GM12878 (cell line): ENCODE results near the gene HACE1. TPM values are rescaled to one million over a fixed set of nuclear protein-coding genes. Genes with fewer than 3 reads are reported as not detected.
"Not testable (repeated sequence)": the region's sequence is repeated elsewhere in the genome, so short reads cannot be mapped to it uniquely, and the experiment has no call there.

Experiments used
- ATAC-seq: fragments of 200-7000 bp; cut with Tn5 transposase; 3 replicates; pipeline ENCODE4 v1.9.1; 2020; ENCODE audit warnings: mild to moderate bottlenecking, moderate library complexity
- BruUV-seq: library from RNA; stranded (reverse); fragments of 400-500 nt; replicated peaks from 2 replicates; lab custom pipeline; 2021; lab: Mats Ljungman, UMichigan
- CTCF ChIA-PET: fragments of 300-600 bp; sonication (Branson Sonifier 250); formaldehyde crosslinking; extraction: SDS; loops from one replicate; lab custom pipeline; 2021; ENCODE audit warnings: inconsistent platforms; lab: Yijun Ruan, JAX
- POLR2A ChIA-PET: fragments of 350-600 bp; formaldehyde crosslinking; extraction: SDS; loops from one replicate; lab custom pipeline; 2021; ENCODE audit warnings: inconsistent platforms; lab: Charles Lee
- RAD21 ChIA-PET: fragments of 300-600 bp; sonication (Branson Sonifier 250); formaldehyde crosslinking; loops from one replicate; lab custom pipeline; 2023; ENCODE audit warnings: antibody characterized with exemption; ENCODE audit not compliant: unreplicated experiment; lab: Charles Lee
- SMC1A ChIA-PET: fragments of 300-600 bp; sonication (Branson Sonifier 250); formaldehyde crosslinking; loops from one replicate; lab custom pipeline; 2023; ENCODE audit not compliant: unreplicated experiment, uncharacterized antibody; lab: Charles Lee
- DNase-seq: peaks from one replicate; pipeline ENCODE4 v3.0.0-alpha.2; 2011; ENCODE audit warnings: low read depth, low spot score
- FAIRE-seq: peaks from 3 replicates; lab custom pipeline; 2011; peaks lifted over from hg19 to GRCh38; lab: Jason Lieb, UNC
- H2AFZ ChIP-seq: 2 replicates; pipeline ENCODE4 v1.6.0; 2011; ENCODE audit warnings: low read depth, low read length, control low read depth; ENCODE audit not compliant: control insufficient read depth
- H3K27ac ChIP-seq: 2 replicates; pipeline ENCODE4 v1.5.1; 2011; ENCODE audit warnings: control low read depth; ENCODE audit not compliant: control insufficient read depth, insufficient read depth
- H3K27me3 ChIP-seq, 2 experiments: replicated peaks in 1 of 2; 2 replicates each; pipeline versions ENCODE4 v1.6.0 to v1.6.1; 2011; ENCODE audit warnings: low read length in 1 of 2; ENCODE audit not compliant: control insufficient read depth in 2 of 2, insufficient read depth in 2 of 2
- H3K36me3 ChIP-seq, 2 experiments: 2 replicates each; pipeline ENCODE4 v1.5.1; 2011; ENCODE audit warnings: low read length in 1 of 2; ENCODE audit not compliant: control insufficient read depth in 2 of 2, insufficient read depth in 2 of 2
- H3K4me1 ChIP-seq: 2 replicates; pipeline ENCODE4 v1.6.1; 2011; ENCODE audit warnings: mild to moderate bottlenecking, low read length, moderate library complexity, mixed read lengths; ENCODE audit not compliant: control insufficient read depth, insufficient read depth
- H3K4me2 ChIP-seq: 2 replicates; pipeline ENCODE4 v1.6.0; 2011; ENCODE audit warnings: control low read depth; ENCODE audit not compliant: control insufficient read depth, insufficient read depth
- H3K4me3 ChIP-seq: fragments of 200-600 bp; sonication (generic); 2 replicates; pipeline ENCODE4 v1.5.1; 2016
- H3K79me2 ChIP-seq: 2 replicates; pipeline ENCODE4 v1.6.0; 2011; ENCODE audit warnings: low read length; ENCODE audit not compliant: control insufficient read depth, insufficient read depth
- H3K9ac ChIP-seq: 2 replicates; pipeline ENCODE4 v1.8.0; 2011; ENCODE audit warnings: low read length, control low read depth, mixed read lengths; ENCODE audit not compliant: control insufficient read depth, insufficient read depth
- H3K9me3 ChIP-seq: replicated peaks from 3 replicates; pipeline ENCODE4 v1.5.1; 2011; ENCODE audit warnings: mild to moderate bottlenecking, low read length; ENCODE audit not compliant: control insufficient read depth, insufficient read depth
- H4K20me1 ChIP-seq: 2 replicates; pipeline ENCODE4 v1.6.0; 2011; ENCODE audit not compliant: control insufficient read depth, insufficient read depth
- CBX5 ChIP-seq: sonication (generic); IDR thresholded peaks from 2 replicates; pipeline ENCODE4 v1.6.1; 2016; ENCODE audit warnings: low read depth, moderate library complexity, mild to moderate bottlenecking, inconsistent platforms
- HDAC2 ChIP-seq: fragments of 200-600 bp; sonication (generic); IDR thresholded peaks from 2 replicates; pipeline ENCODE4 v1.6.1; 2017
- IRF4 ChIP-seq: IDR thresholded peaks from 2 replicates; pipeline ENCODE4 v1.6.1; 2011; ENCODE audit warnings: low read depth, low read length
- LARP7 ChIP-seq: fragments of 450-650 bp; IDR thresholded peaks from 2 replicates; pipeline ENCODE4 v1.6.1; 2017; ENCODE audit warnings: mild to moderate bottlenecking
- MXI1 ChIP-seq: fragments of 150-350 bp; IDR thresholded peaks from 2 replicates; pipeline ENCODE4 v1.6.1; 2011; ENCODE audit warnings: low read depth, mild to moderate bottlenecking, inconsistent platforms, low read length, improper control_type of control experiment
- MYC ChIP-seq: IDR thresholded peaks from 2 replicates; pipeline ENCODE4 v1.6.1; 2011; ENCODE audit warnings: mild to moderate bottlenecking, low read length, moderate library complexity, inconsistent platforms; ENCODE audit not compliant: insufficient read depth, insufficient replicate concordance, insufficient read length, severe bottlenecking
- PML ChIP-seq: IDR thresholded peaks from 2 replicates; pipeline ENCODE4 v1.6.1; 2012; ENCODE audit warnings: low read length, inconsistent platforms
- RAD51 ChIP-seq: fragments of 450-650 bp; IDR thresholded peaks from 2 replicates; pipeline ENCODE4 v1.6.1; 2016; ENCODE audit warnings: moderate library complexity, mild to moderate bottlenecking, inconsistent platforms
- REST ChIP-seq: IDR thresholded peaks from 2 replicates; pipeline ENCODE4 v1.6.1; 2012; ENCODE audit warnings: mild to moderate bottlenecking, low read depth, low read length
- RUNX3 ChIP-seq: IDR thresholded peaks from 2 replicates; pipeline ENCODE4 v1.6.1; 2012; ENCODE audit warnings: low read length, inconsistent platforms
- STAT1 ChIP-seq: fragments of 450-650 bp; conservative IDR thresholded peaks from 2 replicates; pipeline ENCODE4 v1.6.1; 2014; ENCODE audit warnings: antibody characterized with exemption, mild to moderate bottlenecking
- TARDBP ChIP-seq: IDR thresholded peaks from 2 replicates; pipeline ENCODE4 v1.6.1; 2016; ENCODE audit warnings: borderline replicate concordance
- TBL1XR1 ChIP-seq: IDR thresholded peaks from 2 replicates; pipeline ENCODE4 v1.6.1; 2012; ENCODE audit warnings: low read depth, low read length, improper control_type of control experiment
- WGBS: methylation state at CpG from one replicate; pipeline ENCODE4 v1.1.6; 2016; ENCODE audit warnings: low lambda C conversion rate; ENCODE audit not compliant: insufficient replicate concordance, insufficient coverage; ENCODE audit errors: missing lambda C conversion rate; 5-methylcytosine and 5-hydroxymethylcytosine counted together
- in situ Hi-C: fragments of 300-500 bp; cut with MboI; formaldehyde crosslinking; loops from 9 replicates; pipeline ENCODE4 v1.14.3; 2018; ENCODE audit warnings: mixed read lengths
- intact Hi-C: fragments of 100-400 bp; cut with micrococcal nuclease; formaldehyde crosslinking; loops from one replicate; pipeline ENCODE4 v1.14.2; 2022; ENCODE audit not compliant: unreplicated experiment
- polyA plus RNA-seq, 11 experiments: library from polyadenylated mRNA; depleted of rRNA in 4 of 11; unstranded in 6 of 11; stranded (reverse) in 5 of 11; fragments of >200 nt; fragmentation: Nextera tagmentation in 4 of 11; fragmentation: Illumina TruSeq in 1 of 11; extraction: Ambion mirVana in 4 of 11; extraction: Trizol in 1 of 11; gene quantifications; 1 replicate in 1 of 11; 2 replicates in 10 of 11; pipeline versions ENCODE4 v1.2.1 to v1.2.3, GENCODE V29; 2011 to 2016; ENCODE audit warnings: inconsistent platforms in 2 of 11, missing spikeins in 2 of 11, low read depth in 1 of 11
- total RNA-seq, 4 experiments: library from RNA; depleted of rRNA in 3 of 4; stranded (reverse); fragments of >200 nt in 3 of 4; fragmentation: Illumina TruSeq in 1 of 4; extraction: Trizol in 1 of 4; gene quantifications; 2 replicates each; pipeline versions ENCODE4 v1.2.1 to v1.2.3, GENCODE V29; 2013 to 2021

HACE1 gene
- total and polyA plus RNA-seq, 10 of the 15 experiments (the other 5 are each of a cell fraction or from before 2014, with no cell fraction given): 1.6 to 16.9 (median 5.6) TPM

DNA sequence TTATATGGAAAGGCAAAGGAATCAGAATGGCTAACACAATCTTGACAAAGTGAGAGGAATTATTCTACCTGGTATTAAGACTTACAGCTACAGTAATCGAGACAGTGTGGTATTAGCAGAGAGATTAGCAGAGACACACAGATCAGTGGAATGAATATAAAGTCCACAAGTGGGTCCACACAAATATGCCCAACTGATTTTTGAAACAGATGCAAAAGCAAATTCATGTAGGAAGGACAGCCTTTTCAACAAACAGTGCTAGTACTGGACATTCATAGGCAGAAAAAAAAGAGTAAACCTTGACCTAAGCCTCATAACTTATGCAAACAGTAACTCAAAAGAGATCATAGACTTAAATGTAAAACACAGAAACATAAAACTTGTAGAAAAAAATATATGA lies 22.6 kb downstream of the HACE1 start:
- H2AFZ ChIP-seq: no peak overlapping the region
- ATAC-seq: no peak
- H3K4me2 ChIP-seq: no peak overlapping the region
- WGBS: 100% methylated on average over 1 of the region's 1 CpG
- intact Hi-C loops: no loop called here
- no peaks in the 10 kb centered on the region for H3K9me3 ChIP-seq
- no peak for FAIRE-seq
- H3K9ac ChIP-seq: no peak overlapping the region
- no peaks in the 10 kb centered on the region for H4K20me1 ChIP-seq
- CTCF ChIA-PET: no interaction called here
- no peak overlapping the region for H3K27ac ChIP-seq
- H3K79me2 ChIP-seq: no peaks in the 10 kb centered on the region
- POLR2A ChIA-PET: no interaction called here
- no peaks in the 10 kb centered on the region for H3K27me3 ChIP-seq
- no peak overlapping the region for H3K4me3 ChIP-seq
- RAD21 ChIA-PET: no interaction called here
- BruUV-seq: no TSS peak
- H3K4me1 ChIP-seq: no peaks in the 10 kb centered on the region
- DNase-seq: no peak
- in situ Hi-C loops: no loop called here
- TF ChIP-seq MYC (no peak), TARDBP (no peak), RAD51 (no peak), MXI1 (no peak), IRF4 (no peak), STAT1 (no peak), PML (no peak), RUNX3 (no peak), TBL1XR1 (no peak), REST (no peak), LARP7 (no peak), CBX5 (no peak), HDAC2 (no peak)
- SMC1A ChIA-PET: no interaction called here
- H3K36me3 ChIP-seq: 0 out of 4 replicates have a peak, but pooled peaks cover 0 to 4% of the 10 kb centered on the region in 2 experiments

GRCh38 chr6:104836479-104837020 lies 23.2 kb downstream of the HACE1 start:
- H3K27ac ChIP-seq, intact Hi-C loops, RAD21 ChIA-PET, H3K4me3 ChIP-seq, H3K36me3 ChIP-seq, DNase-seq, H4K20me1 ChIP-seq, H3K27me3 ChIP-seq, H2AFZ ChIP-seq, H3K9ac ChIP-seq, H3K79me2 ChIP-seq, in situ Hi-C loops, FAIRE-seq, ATAC-seq, H3K4me1 ChIP-seq, POLR2A ChIA-PET, H3K4me2 ChIP-seq, BruUV-seq, CTCF ChIA-PET, SMC1A ChIA-PET, H3K9me3 ChIP-seq: not testable (repeated sequence)
- WGBS: 85% methylated on average over 5 of the region's 5 CpGs
